Esophagus (tissue), 2 donors: ENCODE results near the gene SPATS2L. TPM values are rescaled to one million over a fixed set of nuclear protein-coding genes. Genes with fewer than 3 reads are reported as not detected.
"Not testable (repeated sequence)": the region's sequence is repeated elsewhere in the genome, so short reads cannot be mapped to it uniquely, and the experiment has no call there.

Experiments used
- H3K27ac ChIP-seq, 2 donors: one replicate each; pipeline ENCODE4 v1.5.1; 2013; ENCODE audit warnings: low read depth in 2 of 2, mild to moderate bottlenecking in 2 of 2, inconsistent platforms in 1 of 2, low read length in 1 of 2, moderate library complexity in 1 of 2
- H3K27me3 ChIP-seq, 2 donors: one replicate each; pipeline ENCODE4 v1.6.1; 2013; ENCODE audit warnings: low read length in 2 of 2, control low read depth in 1 of 2, mild to moderate bottlenecking in 1 of 2; ENCODE audit not compliant: insufficient read depth in 2 of 2, control insufficient read depth in 1 of 2
- H3K36me3 ChIP-seq, 2 donors: one replicate each; pipeline ENCODE4 v1.6.1; 2013; ENCODE audit warnings: low read length in 1 of 2; ENCODE audit not compliant: control insufficient read depth in 2 of 2, insufficient read depth in 2 of 2
- H3K4me1 ChIP-seq, 2 donors: one replicate each; pipeline ENCODE4 v1.6.1; 2013; ENCODE audit warnings: low read length in 1 of 2; ENCODE audit not compliant: control insufficient read depth in 2 of 2, insufficient read depth in 2 of 2
- H3K4me3 ChIP-seq, 2 donors: one replicate each; pipeline ENCODE4 v1.5.1; 2013; ENCODE audit warnings: low read length in 2 of 2, mild to moderate bottlenecking in 2 of 2, low read depth in 1 of 2, moderate library complexity in 1 of 2
- H3K9me3 ChIP-seq, 2 donors: one replicate each; pipeline ENCODE4 v1.6.1; 2013; ENCODE audit warnings: mild to moderate bottlenecking in 2 of 2, low read depth in 1 of 2, low read length in 1 of 2, moderate library complexity in 1 of 2; ENCODE audit not compliant: control insufficient read depth in 2 of 2, insufficient read depth in 1 of 2
- WGBS, 2 donors: extraction: QIAGEN DNeasy Blood & Tissue Kit; methylation state at CpG; one replicate each; pipeline ENCODE4 v1.1.7; 2013; 5-methylcytosine and 5-hydroxymethylcytosine counted together
- polyA plus RNA-seq, 2 donors: library from polyadenylated mRNA; stranded (reverse); fragments of 200-250 nt; gene quantifications; one replicate each; pipeline ENCODE4 v1.2.3, GENCODE V29; 2013
- donor health status: healthy with polysubstance abuse.
- donor health status: Bipolar disorder and iron deficiency.

SPATS2L gene
- polyA plus RNA-seq, 2 donors: 41.2 to 47.5 TPM

GRCh38 chr2:200342235-200342634, 35.7 kb downstream of the SPATS2L start:
- no peaks in the 10 kb centered on the region for H3K9me3 ChIP-seq
- peaks cover 0 to 2% of the 10 kb centered on the region in 2 donors for H3K36me3 ChIP-seq
- H3K27me3 ChIP-seq: no peaks in the 10 kb centered on the region
- H3K27ac ChIP-seq: no peak overlapping the region
- H3K4me3 ChIP-seq: no peak overlapping the region
- 83 to 91% methylated on average over 2 of the region's 2 CpGs for WGBS, 2 donors
- no peaks in the 10 kb centered on the region for H3K4me1 ChIP-seq

GRCh38 chr2:200342654-200343053, 36.2 kb downstream of the SPATS2L start:
- WGBS, 2 donors: 85 to 94% methylated on average over 1 of the region's 1 CpG

GRCh38 chr2:200344202-200344601, 37.7 kb downstream of the SPATS2L start:
- not testable (repeated sequence) for H3K9me3 ChIP-seq, H3K36me3 ChIP-seq, H3K27ac ChIP-seq, H3K27me3 ChIP-seq, H3K4me1 ChIP-seq, H3K4me3 ChIP-seq
- 94 to 97% methylated on average over 1 of the region's 1 CpG for WGBS, 2 donors

More at GRCh38 chr2:200342654-200343053, 36.2 kb downstream of the SPATS2L start:
- Histone ChIP-seq H3K4me3 (no peak overlapping the region), H3K4me1 (no peaks in the 10 kb centered on the region), H3K9me3 (no peaks in the 10 kb centered on the region), H3K36me3 (peaks cover 0 to 2% of the 10 kb centered on the region in 2 donors), H3K27ac (no peak overlapping the region), H3K27me3 (no peaks in the 10 kb centered on the region)

- H3K27ac ChIP-seq: no peak overlapping the region
- WGBS, 2 donors: 71 to 73% methylated on average over 1 of the region's 1 CpG
- H3K4me3 ChIP-seq: no peak overlapping the region
- no peaks in the 10 kb centered on the region for H3K4me1 ChIP-seq
- H3K36me3 ChIP-seq: no peaks in the 10 kb centered on the region
- no peaks in the 10 kb centered on the region for H3K27me3 ChIP-seq
- no peaks in the 10 kb centered on the region for H3K9me3 ChIP-seq
Measured at GRCh38 chr2:200345975-200346374, 39.5 kb downstream of the SPATS2L start.

GRCh38 chr2:200347301-200347700, 40.8 kb downstream of the SPATS2L start:
- no peak overlapping the region for H3K27ac ChIP-seq
- no peaks in the 10 kb centered on the region for H3K9me3 ChIP-seq
- no peaks in the 10 kb centered on the region for H3K36me3 ChIP-seq
- H3K4me1 ChIP-seq: no peaks in the 10 kb centered on the region
- no peak overlapping the region for H3K4me3 ChIP-seq
- H3K27me3 ChIP-seq: no peaks in the 10 kb centered on the region
- WGBS, 2 donors: 98% methylated on average over 3 of the region's 3 CpGs

- H3K27me3 ChIP-seq: no peaks in the 10 kb centered on the region
- H3K4me3 ChIP-seq: no peak overlapping the region
- no peak overlapping the region for H3K27ac ChIP-seq
- H3K9me3 ChIP-seq: no peaks in the 10 kb centered on the region
- peaks cover 0 to 1% of the 10 kb centered on the region in 2 donors for H3K4me1 ChIP-seq
- no peaks in the 10 kb centered on the region for H3K36me3 ChIP-seq
- WGBS, 2 donors: 91 to 92% methylated on average over 9 of the region's 9 CpGs
Measured at GRCh38 chr2:200348897-200349563, 42.5 kb downstream of the SPATS2L start.

GRCh38 chr2:200349868-200350267, 43.4 kb downstream of the SPATS2L start:
- Histone ChIP-seq H3K4me3 (no peak overlapping the region), H3K9me3 (no peaks in the 10 kb centered on the region), H3K36me3 (no peaks in the 10 kb centered on the region), H3K4me1 (peaks cover 0 to 3% of the 10 kb centered on the region in 2 donors), H3K27ac (no peak overlapping the region), H3K27me3 (no peaks in the 10 kb centered on the region)
- WGBS, 2 donors: 93 to 98% methylated on average over 3 of the region's 3 CpGs

GRCh38 chr2:200350850-200351285, 44.4 kb downstream of the SPATS2L start:
- H3K4me3 ChIP-seq: no peak overlapping the region
- no peaks in the 10 kb centered on the region for H3K9me3 ChIP-seq
- H3K36me3 ChIP-seq: no peaks in the 10 kb centered on the region
- no peak overlapping the region for H3K27ac ChIP-seq
- WGBS, 2 donors: 89 to 90% methylated on average over 1 of the region's 1 CpG
- H3K27me3 ChIP-seq: no peaks in the 10 kb centered on the region
- peaks cover 0 to 3% of the 10 kb centered on the region in 2 donors for H3K4me1 ChIP-seq

- H3K36me3 ChIP-seq: no peaks in the 10 kb centered on the region
- H3K27me3 ChIP-seq: no peaks in the 10 kb centered on the region
- peaks cover 0 to 3% of the 10 kb centered on the region in 2 donors for H3K4me1 ChIP-seq
- no peak overlapping the region for H3K27ac ChIP-seq
- WGBS, 2 donors: 58 to 61% methylated on average over 2 of the region's 2 CpGs
- no peaks in the 10 kb centered on the region for H3K9me3 ChIP-seq
- H3K4me3 ChIP-seq: no peak overlapping the region
Measured at GRCh38 chr2:200351815-200352214, 45.3 kb downstream of the SPATS2L start.

- H3K27me3 ChIP-seq: no peaks in the 10 kb centered on the region
- H3K36me3 ChIP-seq: no peaks in the 10 kb centered on the region
- WGBS, 2 donors: 54 to 67% methylated on average over 1 of the region's 1 CpG
- no peaks in the 10 kb centered on the region for H3K9me3 ChIP-seq
- H3K4me3 ChIP-seq: no peak overlapping the region
- peaks cover 0 to 5% of the 10 kb centered on the region in 2 donors for H3K4me1 ChIP-seq
- peak overlapping the region in 1 of 2 donors; percentile 9 for H3K27ac ChIP-seq
Measured at GRCh38 chr2:200352636-200353035, 46.1 kb downstream of the SPATS2L start.
